Neural crest cell (in vitro differentiated cells): Measurements from ENCODE around the gene PCDHB13. TPM values are rescaled to one million over a fixed set of nuclear protein-coding genes. Genes with fewer than 3 reads are reported as not detected.
A peak's percentile ranks its signal among the peaks of the same experiment; 100 is the strongest.
"Not testable (repeated sequence)": the region's sequence is repeated elsewhere in the genome, so short reads cannot be mapped to it uniquely, and the experiment has no call there.

Experiments
- DNase-seq: peaks from one replicate; pipeline ENCODE4 v3.0.0; 2021; ENCODE audit warnings: low read depth, mixed read lengths, low spot score
- H3K27ac Mint-ChIP-seq: one replicate; pipeline ENCODE4 v1.8.0; 2021; ENCODE audit warnings: mild to moderate bottlenecking, mixed read lengths; ENCODE audit not compliant: unreplicated experiment
- H3K27me3 Mint-ChIP-seq: 2 replicates; pipeline ENCODE4 v1.8.0; 2021; ENCODE audit warnings: low read depth, mild to moderate bottlenecking, mixed read lengths
- H3K36me3 Mint-ChIP-seq: 2 replicates; pipeline ENCODE4 v1.8.0; 2021; ENCODE audit warnings: low read depth, mild to moderate bottlenecking, mixed read lengths
- H3K4me1 Mint-ChIP-seq: 2 replicates; pipeline ENCODE4 v1.8.0; 2021; ENCODE audit warnings: mixed read lengths
- H3K4me3 Mint-ChIP-seq: one replicate; pipeline ENCODE4 v1.8.0; 2021; ENCODE audit warnings: mild to moderate bottlenecking, mixed read lengths
- H3K9me3 Mint-ChIP-seq: 2 replicates; pipeline ENCODE4 v1.8.0; 2021; ENCODE audit warnings: mixed read lengths
- total RNA-seq: library from RNA; stranded (reverse); gene quantifications from 2 replicates; pipeline ENCODE4 v1.2.1, GENCODE V29; 2021
- TF ChIP-seq, protein P1 (sequence below): fragments of 200-600 bp; sonication (generic); conservative IDR thresholded peaks from 2 replicates; pipeline ENCODE4 v1.5.0; 2021; ENCODE audit warnings: antibody characterized with exemption, mild to moderate bottlenecking

Gene PCDHB13
- total RNA-seq, 1 donor from 2014 or later, result 3.6 TPM

DNA sequence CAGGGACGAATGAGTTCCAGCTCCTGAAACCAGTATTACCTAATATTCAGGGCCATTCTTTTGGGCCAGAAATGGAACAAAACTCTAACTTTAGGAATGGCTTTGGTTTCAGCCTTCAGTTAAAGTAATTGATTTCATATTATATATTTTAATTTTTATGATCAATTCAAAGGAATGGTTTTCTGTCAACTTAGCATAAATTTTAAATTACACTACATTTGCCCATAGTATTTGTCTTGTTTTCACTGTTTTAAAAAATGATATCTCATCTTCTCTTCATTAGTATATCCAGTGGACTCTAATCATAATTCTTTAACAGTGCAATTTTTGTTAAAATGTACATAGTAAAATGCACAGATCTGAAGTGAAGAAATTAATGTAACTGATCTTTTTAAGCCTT lies 33.4 kb upstream of the PCDHB13 start:
- Mint-ChIP-seq H3K36me3 (peaks cover 34% of the 10 kb centered on the region), H3K27me3 (peaks cover 4% of the 10 kb centered on the region), H3K27ac (no peak overlapping the region), H3K9me3 (peaks cover 20% of the 10 kb centered on the region), H3K4me1 (peaks cover 12% of the 10 kb centered on the region), H3K4me3 (no peak overlapping the region)
- DNase-seq, result no peak
- TF ChIP-seq, protein P1, sequence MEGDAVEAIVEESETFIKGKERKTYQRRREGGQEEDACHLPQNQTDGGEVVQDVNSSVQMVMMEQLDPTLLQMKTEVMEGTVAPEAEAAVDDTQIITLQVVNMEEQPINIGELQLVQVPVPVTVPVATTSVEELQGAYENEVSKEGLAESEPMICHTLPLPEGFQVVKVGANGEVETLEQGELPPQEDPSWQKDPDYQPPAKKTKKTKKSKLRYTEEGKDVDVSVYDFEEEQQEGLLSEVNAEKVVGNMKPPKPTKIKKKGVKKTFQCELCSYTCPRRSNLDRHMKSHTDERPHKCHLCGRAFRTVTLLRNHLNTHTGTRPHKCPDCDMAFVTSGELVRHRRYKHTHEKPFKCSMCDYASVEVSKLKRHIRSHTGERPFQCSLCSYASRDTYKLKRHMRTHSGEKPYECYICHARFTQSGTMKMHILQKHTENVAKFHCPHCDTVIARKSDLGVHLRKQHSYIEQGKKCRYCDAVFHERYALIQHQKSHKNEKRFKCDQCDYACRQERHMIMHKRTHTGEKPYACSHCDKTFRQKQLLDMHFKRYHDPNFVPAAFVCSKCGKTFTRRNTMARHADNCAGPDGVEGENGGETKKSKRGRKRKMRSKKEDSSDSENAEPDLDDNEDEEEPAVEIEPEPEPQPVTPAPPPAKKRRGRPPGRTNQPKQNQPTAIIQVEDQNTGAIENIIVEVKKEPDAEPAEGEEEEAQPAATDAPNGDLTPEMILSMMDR, result no peak

DNA sequence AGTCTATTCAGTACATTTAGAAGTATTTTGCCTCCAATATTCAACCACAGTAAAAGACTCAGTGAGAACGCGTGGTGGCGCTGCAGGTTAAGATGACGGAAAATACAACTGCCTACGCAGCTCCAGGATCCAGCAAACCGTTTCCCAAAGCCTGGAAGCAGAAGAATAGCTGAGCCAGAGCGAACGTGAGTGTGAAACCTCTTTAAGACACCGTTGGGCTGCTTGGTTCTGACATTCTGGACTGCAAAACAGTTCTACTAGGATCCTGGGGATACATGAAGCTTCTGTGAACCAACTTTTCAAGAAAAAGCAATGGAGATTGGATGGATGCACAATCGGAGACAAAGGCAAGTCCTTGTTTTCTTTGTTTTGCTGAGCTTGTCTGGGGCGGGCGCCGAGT lies 31.5 kb upstream of the PCDHB13 start, which contains the start of gene PCDHB16:
Gene PCDHB16, plus strand, starts transcription at position 140 of the 400 bp plus-strand sequence. Its CDS starts 173 bp downstream, at position 313.
- Mint-ChIP-seq H3K4me1 (peaks cover 17% of the 10 kb centered on the region), H3K27ac (peak within 1 kb of the TSS; percentile 98), H3K9me3 (peaks cover 24% of the 10 kb centered on the region), H3K27me3 (peaks cover 4% of the 10 kb centered on the region), H3K36me3 (peaks cover 48% of the 10 kb centered on the region), H3K4me3 (peak within 1 kb of the TSS; percentile 92)
- peak; percentile 63 for DNase-seq
- TF ChIP-seq, protein P1, result peak; percentile 62

DNA sequence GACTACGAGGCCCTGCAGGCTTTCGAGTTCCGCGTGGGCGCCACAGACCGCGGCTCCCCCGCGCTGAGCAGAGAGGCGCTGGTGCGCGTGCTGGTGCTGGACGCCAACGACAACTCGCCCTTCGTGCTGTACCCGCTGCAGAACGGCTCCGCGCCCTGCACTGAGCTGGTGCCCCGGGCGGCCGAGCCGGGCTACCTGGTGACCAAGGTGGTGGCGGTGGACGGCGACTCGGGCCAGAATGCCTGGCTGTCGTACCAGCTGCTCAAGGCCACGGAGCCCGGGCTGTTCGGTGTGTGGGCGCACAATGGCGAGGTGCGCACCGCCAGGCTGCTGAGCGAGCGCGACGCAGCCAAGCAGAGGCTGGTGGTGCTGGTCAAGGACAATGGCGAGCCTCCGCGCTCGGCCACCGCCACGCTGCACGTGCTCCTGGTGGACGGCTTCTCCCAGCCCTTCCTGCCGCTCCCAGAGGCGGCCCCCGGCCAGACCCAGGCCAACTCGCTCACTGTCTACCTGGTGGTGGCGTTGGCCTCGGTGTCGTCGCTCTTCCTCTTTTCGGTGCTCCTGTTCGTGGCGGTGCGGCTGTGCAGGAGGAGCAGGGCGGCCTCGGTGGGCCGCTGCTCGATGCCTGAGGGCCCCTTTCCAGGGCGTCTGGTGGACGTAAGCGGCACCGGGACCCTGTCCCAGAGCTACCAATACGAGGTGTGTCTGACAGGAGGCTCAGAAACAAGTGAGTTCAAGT lies 29.4 kb upstream of the PCDHB13 start:
- Mint-ChIP-seq H3K4me3 (peak overlapping the region; percentile 38), H3K36me3 (peaks cover 60% of the 10 kb centered on the region), H3K4me1 (peaks cover 17% of the 10 kb centered on the region), H3K27ac (peak overlapping the region; percentile 12), H3K9me3 (peaks cover 30% of the 10 kb centered on the region)
- not testable (repeated sequence) for H3K27me3 Mint-ChIP-seq, DNase-seq

DNA sequence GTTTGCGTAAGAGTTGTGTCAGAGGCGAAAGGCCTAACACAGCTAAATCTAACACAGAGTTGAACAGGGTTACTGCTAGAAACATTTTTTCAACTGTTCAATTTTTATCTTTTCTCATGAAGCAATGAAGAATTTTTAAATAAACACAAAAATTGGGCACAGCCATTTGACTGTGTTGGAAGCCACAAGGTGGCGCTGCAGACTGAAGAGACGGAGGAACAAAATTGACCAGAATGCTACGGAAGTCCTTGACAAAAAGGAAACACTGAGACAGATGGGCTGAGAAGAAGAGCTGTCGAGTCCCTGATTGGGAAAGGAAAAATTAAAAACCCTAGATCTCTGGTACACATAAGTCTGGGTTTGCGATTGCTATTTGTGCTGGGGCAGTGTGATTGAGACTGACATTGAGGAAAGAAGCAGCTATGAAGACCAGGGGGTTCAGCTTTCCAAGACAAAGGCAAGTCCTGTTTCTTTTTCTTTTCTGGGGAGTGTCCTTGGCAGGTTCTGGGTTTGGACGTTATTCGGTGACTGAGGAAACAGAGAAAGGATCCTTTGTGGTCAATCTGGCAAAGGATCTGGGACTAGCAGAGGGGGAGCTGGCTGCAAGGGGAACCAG lies 26.7 kb upstream of the PCDHB13 start, which contains the start of gene PCDHB9:
Gene PCDHB9, plus strand, starts transcription at position 265 of the 616 bp plus-strand sequence. Its CDS starts 158 bp downstream, at position 423.
- peak; percentile 15 for DNase-seq
- peak within 1 kb of the TSS; percentile 42 for H3K4me3 Mint-ChIP-seq
- H3K9me3 Mint-ChIP-seq, result peaks cover 33% of the 10 kb centered on the region
- H3K27ac Mint-ChIP-seq, result peak within 1 kb of the TSS; percentile 22
- H3K4me1 Mint-ChIP-seq, result peaks cover 16% of the 10 kb centered on the region
- peaks cover 68% of the 10 kb centered on the region for H3K36me3 Mint-ChIP-seq
- peaks cover 4% of the 10 kb centered on the region for H3K27me3 Mint-ChIP-seq
- TF ChIP-seq, protein P1, result peak; percentile 58

DNA sequence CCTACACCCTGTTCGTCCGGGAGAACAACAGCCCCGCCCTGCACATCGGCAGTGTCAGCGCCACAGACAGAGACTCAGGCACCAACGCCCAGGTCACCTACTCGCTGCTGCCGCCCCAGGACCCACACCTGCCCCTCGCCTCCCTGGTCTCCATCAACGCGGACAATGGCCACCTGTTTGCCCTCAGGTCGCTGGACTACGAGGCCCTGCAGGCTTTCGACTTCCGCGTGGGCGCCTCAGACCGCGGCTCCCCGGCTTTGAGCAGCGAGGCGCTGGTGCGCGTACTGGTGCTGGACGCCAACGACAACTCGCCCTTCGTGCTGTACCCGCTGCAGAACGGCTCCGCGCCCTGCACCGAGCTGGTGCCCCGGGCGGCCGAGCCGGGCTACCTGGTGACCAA lies 25.0 kb upstream of the PCDHB13 start:
- H3K27me3 Mint-ChIP-seq, DNase-seq, H3K27ac Mint-ChIP-seq: not testable (repeated sequence)
- H3K9me3 Mint-ChIP-seq, result peaks cover 23% of the 10 kb centered on the region
- peaks cover 14% of the 10 kb centered on the region for H3K4me1 Mint-ChIP-seq
- H3K4me3 Mint-ChIP-seq, result peak overlapping the region; percentile 17
- peaks cover 65% of the 10 kb centered on the region for H3K36me3 Mint-ChIP-seq

DNA sequence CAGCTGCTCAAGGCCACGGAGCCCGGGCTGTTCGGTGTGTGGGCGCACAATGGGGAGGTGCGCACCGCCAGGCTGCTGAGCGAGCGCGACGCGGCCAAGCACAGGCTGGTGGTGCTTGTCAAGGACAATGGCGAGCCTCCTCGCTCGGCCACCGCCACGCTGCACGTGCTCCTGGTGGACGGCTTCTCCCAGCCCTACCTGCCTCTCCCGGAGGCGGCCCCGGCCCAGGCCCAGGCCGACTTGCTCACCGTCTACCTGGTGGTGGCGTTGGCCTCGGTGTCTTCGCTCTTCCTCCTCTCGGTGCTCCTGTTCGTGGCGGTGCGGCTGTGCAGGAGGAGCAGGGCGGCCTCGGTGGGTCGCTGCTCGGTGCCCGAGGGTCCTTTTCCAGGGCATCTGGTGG lies 24.6 kb upstream of the PCDHB13 start:
- Mint-ChIP-seq H3K9me3 (peaks cover 23% of the 10 kb centered on the region), H3K4me1 (peaks cover 14% of the 10 kb centered on the region), H3K36me3 (peaks cover 65% of the 10 kb centered on the region)
- H3K27me3 Mint-ChIP-seq, DNase-seq, H3K4me3 Mint-ChIP-seq, H3K27ac Mint-ChIP-seq: not testable (repeated sequence)
